GM12878 (cell line): ENCODE measurements around the gene RRP15. TPM values are rescaled to one million over a fixed set of nuclear protein-coding genes. Genes with fewer than 3 reads are reported as not detected.

Source experiments
- ATAC-seq: fragments of 200-7000 bp; cut with Tn5 transposase; 3 replicates; pipeline ENCODE4 v1.9.1; 2020; ENCODE audit warnings: mild to moderate bottlenecking, moderate library complexity
- BruUV-seq: library from RNA; stranded (reverse); fragments of 400-500 nt; replicated peaks from 2 replicates; lab custom pipeline; 2021; lab: Mats Ljungman, UMichigan
- CTCF ChIA-PET: fragments of 300-600 bp; sonication (Branson Sonifier 250); formaldehyde crosslinking; extraction: SDS; loops from one replicate; lab custom pipeline; 2021; ENCODE audit warnings: inconsistent platforms; lab: Yijun Ruan, JAX
- POLR2A ChIA-PET: fragments of 350-600 bp; formaldehyde crosslinking; extraction: SDS; loops from one replicate; lab custom pipeline; 2021; ENCODE audit warnings: inconsistent platforms; lab: Charles Lee
- RAD21 ChIA-PET: fragments of 300-600 bp; sonication (Branson Sonifier 250); formaldehyde crosslinking; loops from one replicate; lab custom pipeline; 2023; ENCODE audit warnings: antibody characterized with exemption; ENCODE audit not compliant: unreplicated experiment; lab: Charles Lee
- SMC1A ChIA-PET: fragments of 300-600 bp; sonication (Branson Sonifier 250); formaldehyde crosslinking; loops from one replicate; lab custom pipeline; 2023; ENCODE audit not compliant: unreplicated experiment, uncharacterized antibody; lab: Charles Lee
- DNase-seq: peaks from one replicate; pipeline ENCODE4 v3.0.0-alpha.2; 2011; ENCODE audit warnings: low read depth, low spot score
- FAIRE-seq: peaks from 3 replicates; lab custom pipeline; 2011; peaks lifted over from hg19 to GRCh38; lab: Jason Lieb, UNC
- H2AFZ ChIP-seq: 2 replicates; pipeline ENCODE4 v1.6.0; 2011; ENCODE audit warnings: low read depth, low read length, control low read depth; ENCODE audit not compliant: control insufficient read depth
- H3K27ac ChIP-seq: 2 replicates; pipeline ENCODE4 v1.5.1; 2011; ENCODE audit warnings: control low read depth; ENCODE audit not compliant: control insufficient read depth, insufficient read depth
- H3K27me3 ChIP-seq, 2 experiments: replicated peaks in 1 of 2; 2 replicates each; pipeline versions ENCODE4 v1.6.0 to v1.6.1; 2011; ENCODE audit warnings: low read length in 1 of 2; ENCODE audit not compliant: control insufficient read depth in 2 of 2, insufficient read depth in 2 of 2
- H3K36me3 ChIP-seq, 2 experiments: 2 replicates each; pipeline ENCODE4 v1.5.1; 2011; ENCODE audit warnings: low read length in 1 of 2; ENCODE audit not compliant: control insufficient read depth in 2 of 2, insufficient read depth in 2 of 2
- H3K4me1 ChIP-seq: 2 replicates; pipeline ENCODE4 v1.6.1; 2011; ENCODE audit warnings: mild to moderate bottlenecking, low read length, moderate library complexity, mixed read lengths; ENCODE audit not compliant: control insufficient read depth, insufficient read depth
- H3K4me2 ChIP-seq: 2 replicates; pipeline ENCODE4 v1.6.0; 2011; ENCODE audit warnings: control low read depth; ENCODE audit not compliant: control insufficient read depth, insufficient read depth
- H3K4me3 ChIP-seq: fragments of 200-600 bp; sonication (generic); 2 replicates; pipeline ENCODE4 v1.5.1; 2016
- H3K79me2 ChIP-seq: 2 replicates; pipeline ENCODE4 v1.6.0; 2011; ENCODE audit warnings: low read length; ENCODE audit not compliant: control insufficient read depth, insufficient read depth
- H3K9ac ChIP-seq: 2 replicates; pipeline ENCODE4 v1.8.0; 2011; ENCODE audit warnings: low read length, control low read depth, mixed read lengths; ENCODE audit not compliant: control insufficient read depth, insufficient read depth
- H3K9me3 ChIP-seq: replicated peaks from 3 replicates; pipeline ENCODE4 v1.5.1; 2011; ENCODE audit warnings: mild to moderate bottlenecking, low read length; ENCODE audit not compliant: control insufficient read depth, insufficient read depth
- H4K20me1 ChIP-seq: 2 replicates; pipeline ENCODE4 v1.6.0; 2011; ENCODE audit not compliant: control insufficient read depth, insufficient read depth
- ATF7 ChIP-seq: fragments of 450-650 bp; IDR thresholded peaks from 2 replicates; pipeline ENCODE4 v1.6.1; 2016; ENCODE audit warnings: low read depth, mild to moderate bottlenecking
- HDAC6 ChIP-seq: fragments of 200-600 bp; sonication (generic); IDR thresholded peaks from one replicate; pipeline ENCODE4 v1.8.0; 2017; ENCODE audit warnings: antibody characterized with exemption; ENCODE audit not compliant: unreplicated experiment
- IKZF2 ChIP-seq, 2 experiments: fragments of 450-650 bp; IDR thresholded peaks; 2 replicates each; pipeline ENCODE4 v1.6.1; 2017; ENCODE audit warnings: mild to moderate bottlenecking in 2 of 2, moderate library complexity in 2 of 2
- MXI1 ChIP-seq: fragments of 150-350 bp; IDR thresholded peaks from 2 replicates; pipeline ENCODE4 v1.6.1; 2011; ENCODE audit warnings: low read depth, mild to moderate bottlenecking, inconsistent platforms, low read length, improper control_type of control experiment
- MYC ChIP-seq: IDR thresholded peaks from 2 replicates; pipeline ENCODE4 v1.6.1; 2011; ENCODE audit warnings: mild to moderate bottlenecking, low read length, moderate library complexity, inconsistent platforms; ENCODE audit not compliant: insufficient read depth, insufficient replicate concordance, insufficient read length, severe bottlenecking
- POU2F2 ChIP-seq: IDR thresholded peaks from 3 replicates; pipeline ENCODE4 v1.6.1; 2011; ENCODE audit warnings: low read depth, mild to moderate bottlenecking, low read length, borderline replicate concordance
- PRDM15 ChIP-seq: fragments of 450-650 bp; formaldehyde crosslinking; IDR thresholded peaks from 2 replicates; pipeline ENCODE4 v1.4.0; 2020; ENCODE audit warnings: mild to moderate bottlenecking, moderate library complexity
- REST ChIP-seq: IDR thresholded peaks from 2 replicates; pipeline ENCODE4 v1.6.1; 2012; ENCODE audit warnings: mild to moderate bottlenecking, low read depth, low read length
- STAT3 ChIP-seq: IDR thresholded peaks from 2 replicates; pipeline ENCODE4 v1.6.1; 2011; ENCODE audit warnings: low read depth, low read length, improper control_type of control experiment
- TCF7 ChIP-seq: IDR thresholded peaks from 2 replicates; pipeline ENCODE4 v1.6.1; 2014; ENCODE audit warnings: antibody characterized with exemption, borderline replicate concordance
- WGBS: methylation state at CpG from one replicate; pipeline ENCODE4 v1.1.6; 2016; ENCODE audit warnings: low lambda C conversion rate; ENCODE audit not compliant: insufficient replicate concordance, insufficient coverage; ENCODE audit errors: missing lambda C conversion rate; 5-methylcytosine and 5-hydroxymethylcytosine counted together
- in situ Hi-C: fragments of 300-500 bp; cut with MboI; formaldehyde crosslinking; loops from 9 replicates; pipeline ENCODE4 v1.14.3; 2018; ENCODE audit warnings: mixed read lengths
- intact Hi-C: fragments of 100-400 bp; cut with micrococcal nuclease; formaldehyde crosslinking; loops from one replicate; pipeline ENCODE4 v1.14.2; 2022; ENCODE audit not compliant: unreplicated experiment
- polyA plus RNA-seq, 11 experiments: library from polyadenylated mRNA; depleted of rRNA in 4 of 11; unstranded in 6 of 11; stranded (reverse) in 5 of 11; fragments of >200 nt; fragmentation: Nextera tagmentation in 4 of 11; fragmentation: Illumina TruSeq in 1 of 11; extraction: Ambion mirVana in 4 of 11; extraction: Trizol in 1 of 11; gene quantifications; 1 replicate in 1 of 11; 2 replicates in 10 of 11; pipeline versions ENCODE4 v1.2.1 to v1.2.3, GENCODE V29; 2011 to 2016; ENCODE audit warnings: inconsistent platforms in 2 of 11, missing spikeins in 2 of 11, low read depth in 1 of 11
- total RNA-seq, 4 experiments: library from RNA; depleted of rRNA in 3 of 4; stranded (reverse); fragments of >200 nt in 3 of 4; fragmentation: Illumina TruSeq in 1 of 4; extraction: Trizol in 1 of 4; gene quantifications; 2 replicates each; pipeline versions ENCODE4 v1.2.1 to v1.2.3, GENCODE V29; 2013 to 2021

RRP15 gene
- total and polyA plus RNA-seq, 10 of the 15 experiments (the other 5 are each of a cell fraction or from before 2014, with no cell fraction given), result 5.6 to 37.8 (median 19.1) TPM

- Histone ChIP-seq H3K36me3 (no peaks in the 10 kb centered on the region), H3K4me2 (no peak overlapping the region), H3K9me3 (no peaks in the 10 kb centered on the region), H3K4me1 (no peaks in the 10 kb centered on the region), H3K9ac (no peak overlapping the region), H2AFZ (no peak overlapping the region), H3K79me2 (no peaks in the 10 kb centered on the region), H4K20me1 (no peaks in the 10 kb centered on the region), H3K27ac (no peak overlapping the region), H3K4me3 (no peak overlapping the region), H3K27me3 (no peaks in the 10 kb centered on the region)
- ChIA-PET SMC1A (interaction anchor here (1.0 to 1.5 kb wide), 2 partner anchors 9 to 10 kb away, joined by 3 read pairs; no protein-coding TSS in a partner anchor), CTCF (interaction anchor here (0.9 kb wide), 1 partner anchor 10 kb away, joined by 4 read pairs; no protein-coding TSS in a partner anchor), POLR2A (no interaction called here), RAD21 (no interaction called here)
- TF ChIP-seq REST (no peak), MYC (no peak), PRDM15 (no peak), TCF7 (no peak), HDAC6 (no peak), MXI1 (no peak), POU2F2 (no peak), STAT3 (no peak), ATF7 (no peak), IKZF2 (IDR thresholded peaks at IDR 0.05) (no peak)
- in situ Hi-C loops, result no loop called here
- intact Hi-C loops, result loop anchor here (10.0 kb wide), 1 partner anchor 257 kb away; no protein-coding TSS in a partner anchor
- DNase-seq (no peak), FAIRE-seq (no peak), ATAC-seq (no peak)
- WGBS, result 11% methylated on average over 2 of the region's 2 CpGs
- no TSS peak for BruUV-seq
Observed at GRCh38 chr1:218257971-218258370, 27.1 kb upstream of the RRP15 start.
